ENCODE measurements around the gene PIKFYVE. TPM values are rescaled to one million over a fixed set of nuclear protein-coding genes. Genes with fewer than 3 reads are reported as not detected.
A peak's percentile ranks its signal among the peaks of the same experiment; 100 is the strongest.
"Not testable (repeated sequence)": the region's sequence is repeated elsewhere in the genome, so short reads cannot be mapped to it uniquely, and the experiment has no call there.

The PIKFYVE gene
- polyA plus RNA-seq, 1 donor = 16.7 TPM

DNA sequence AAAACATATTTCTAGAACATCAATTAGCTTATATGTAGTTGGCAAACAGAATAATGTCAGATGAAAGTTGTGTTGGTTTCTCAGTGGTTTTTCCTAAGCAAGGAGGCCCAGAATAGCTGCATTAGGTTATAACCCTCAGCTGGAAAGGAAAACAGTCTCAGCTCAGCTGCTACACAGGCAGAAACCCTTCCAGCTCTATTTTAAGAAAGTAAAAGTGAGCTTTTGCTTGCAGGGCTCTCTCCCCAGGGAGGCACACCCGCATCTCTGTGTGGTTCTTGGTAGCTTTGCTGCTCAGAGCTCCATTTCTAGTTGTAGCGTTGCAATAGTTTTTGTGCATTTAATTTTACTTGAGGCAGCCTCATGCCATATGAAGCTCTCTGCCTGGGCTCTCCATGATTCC lies 54.6 kb downstream of the PIKFYVE start:
- no peak for DNase-seq
- no peaks in the 10 kb centered on the region for H3K9me3 ChIP-seq (ENCODE audit: control insufficient read depth, low read depth, low read length)
- no peak overlapping the region for H3K27ac ChIP-seq (ENCODE audit: low read length)
- WGBS (ENCODE audit: insufficient coverage, low lambda C conversion rate) = no CpG with 5 or more reads among the region's 2 CpGs
- H3K36me3 ChIP-seq (ENCODE audit: control insufficient read depth, insufficient read depth, low read length) = peaks cover 41% of the 10 kb centered on the region
- no peaks in the 10 kb centered on the region for H3K4me1 ChIP-seq (ENCODE audit: control insufficient read depth, insufficient read depth, low read length)
- no peak overlapping the region for H3K4me3 ChIP-seq (ENCODE audit: low read length)
- no peaks in the 10 kb centered on the region for H3K27me3 ChIP-seq (ENCODE audit: control insufficient read depth, insufficient read depth, low read length)

DNA sequence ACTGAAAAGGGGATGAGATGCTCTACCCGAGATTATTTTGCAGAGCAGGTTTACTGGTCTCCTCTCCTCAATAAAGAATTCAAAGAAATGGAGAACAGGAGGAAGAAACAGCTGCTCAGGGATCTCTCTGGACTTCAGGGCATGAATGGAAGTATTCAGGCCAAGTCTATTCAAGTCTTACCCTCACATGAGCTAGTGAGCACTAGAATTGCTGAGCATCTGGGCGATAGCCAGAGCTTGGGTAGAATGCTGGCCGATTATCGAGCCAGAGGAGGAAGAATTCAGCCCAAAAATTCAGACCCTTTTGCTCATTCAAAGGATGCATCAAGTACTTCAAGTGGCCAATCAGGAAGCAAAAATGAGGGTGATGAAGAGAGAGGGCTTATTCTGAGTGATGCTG lies 60.0 kb downstream of the PIKFYVE start:
- H3K27ac ChIP-seq (ENCODE audit: low read length) = no peak overlapping the region
- H3K4me3 ChIP-seq (ENCODE audit: low read length) = no peak overlapping the region
- no peaks in the 10 kb centered on the region for H3K9me3 ChIP-seq (ENCODE audit: control insufficient read depth, low read depth, low read length)
- H3K36me3 ChIP-seq (ENCODE audit: control insufficient read depth, insufficient read depth, low read length) = peaks cover 50% of the 10 kb centered on the region
- H3K4me1 ChIP-seq (ENCODE audit: control insufficient read depth, insufficient read depth, low read length) = no peaks in the 10 kb centered on the region
- no peak for DNase-seq
- no peaks in the 10 kb centered on the region for H3K27me3 ChIP-seq (ENCODE audit: control insufficient read depth, insufficient read depth, low read length)
- WGBS (ENCODE audit: insufficient coverage, low lambda C conversion rate) = 100% methylated on average over 1 of the region's 4 CpGs

DNA sequence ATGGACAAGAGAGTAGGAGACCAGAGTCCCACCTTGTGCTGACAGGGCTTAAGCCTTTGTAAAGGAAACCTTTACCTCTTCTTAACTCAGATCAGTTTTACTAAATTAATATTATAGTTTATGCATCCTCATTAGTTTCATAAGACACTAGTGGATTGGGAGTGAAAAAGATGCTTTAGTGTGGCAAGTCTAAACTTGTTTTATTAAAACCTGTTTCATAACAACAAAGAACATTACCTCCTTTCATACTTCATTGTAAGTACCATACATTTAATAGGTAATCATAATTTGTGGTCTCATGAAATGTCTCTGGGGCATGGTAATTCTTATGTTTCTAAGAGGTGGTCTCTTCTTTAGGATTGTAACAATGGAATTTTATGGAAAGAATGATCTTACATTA lies 63.4 kb downstream of the PIKFYVE start:
- DNase-seq = no peak
- Histone ChIP-seq H3K4me3 (ENCODE audit: low read length) (no peak overlapping the region), H3K9me3 (ENCODE audit: control insufficient read depth, low read depth, low read length) (no peaks in the 10 kb centered on the region), H3K36me3 (ENCODE audit: control insufficient read depth, insufficient read depth, low read length) (peaks cover 55% of the 10 kb centered on the region), H3K27me3 (ENCODE audit: control insufficient read depth, insufficient read depth, low read length) (no peaks in the 10 kb centered on the region), H3K27ac (ENCODE audit: low read length) (no peak overlapping the region), H3K4me1 (ENCODE audit: control insufficient read depth, insufficient read depth, low read length) (peaks cover 6% of the 10 kb centered on the region)

DNA sequence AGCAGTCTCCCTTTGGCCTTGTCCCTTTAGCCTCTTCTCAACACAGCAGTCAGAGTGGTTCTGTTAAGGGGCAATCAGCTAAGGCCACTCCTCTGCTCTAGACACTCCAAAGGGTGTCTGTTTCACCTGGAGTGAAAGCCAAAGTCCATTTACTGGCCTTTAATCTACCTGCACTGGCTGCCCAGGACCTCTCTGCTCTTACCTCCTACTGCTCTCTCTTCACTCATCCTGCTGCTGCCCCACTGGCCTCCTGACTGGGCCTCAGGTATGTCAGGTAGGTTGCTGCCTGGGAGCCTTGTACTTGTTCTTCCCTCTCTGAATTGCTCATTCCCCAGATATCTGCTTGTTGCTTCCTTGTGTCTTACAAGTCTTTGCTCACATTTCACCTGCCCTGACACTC lies 68.2 kb downstream of the PIKFYVE start:
- peak; percentile 66 to 85 for DNase-seq
- peak overlapping the region; percentile 59 for H3K27ac ChIP-seq (ENCODE audit: low read length)
- H3K9me3 ChIP-seq (ENCODE audit: control insufficient read depth, low read depth, low read length) = no peaks in the 10 kb centered on the region
- H3K27me3 ChIP-seq (ENCODE audit: control insufficient read depth, insufficient read depth, low read length) = no peaks in the 10 kb centered on the region
- peaks cover 47% of the 10 kb centered on the region for H3K36me3 ChIP-seq (ENCODE audit: control insufficient read depth, insufficient read depth, low read length)
- H3K4me1 ChIP-seq (ENCODE audit: control insufficient read depth, insufficient read depth, low read length) = peaks cover 8% of the 10 kb centered on the region
- H3K4me3 ChIP-seq (ENCODE audit: low read length) = no peak overlapping the region

DNA sequence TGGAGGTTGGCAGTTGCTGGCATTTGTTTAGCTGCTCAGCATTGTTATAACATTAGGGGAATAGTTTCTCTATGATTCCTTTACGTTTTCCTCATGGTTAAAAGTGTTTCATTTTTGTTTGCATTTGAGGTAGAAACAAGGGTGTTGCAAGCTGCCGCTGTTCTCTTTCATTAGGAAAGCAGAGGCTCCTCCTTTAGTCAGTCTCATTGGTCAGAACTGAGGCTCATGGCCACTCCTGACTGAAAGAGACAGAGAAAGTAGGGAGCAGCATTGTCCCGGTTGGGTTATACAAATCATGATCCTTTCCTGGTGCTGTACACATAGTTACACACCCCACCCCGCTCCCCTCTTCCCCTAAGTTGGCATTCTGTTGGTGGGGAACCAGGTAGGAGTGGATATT lies 80.7 kb downstream of the PIKFYVE start:
- WGBS (ENCODE audit: insufficient coverage, low lambda C conversion rate) = no CpG with 5 or more reads among the region's 4 CpGs
- no peaks in the 10 kb centered on the region for H3K27me3 ChIP-seq (ENCODE audit: control insufficient read depth, insufficient read depth, low read length)
- H3K27ac ChIP-seq (ENCODE audit: low read length) = no peak overlapping the region
- H3K4me3 ChIP-seq (ENCODE audit: low read length) = no peak overlapping the region
- H3K4me1 ChIP-seq (ENCODE audit: control insufficient read depth, insufficient read depth, low read length) = no peaks in the 10 kb centered on the region
- H3K9me3 ChIP-seq (ENCODE audit: control insufficient read depth, low read depth, low read length) = no peaks in the 10 kb centered on the region
- no peak for DNase-seq
- H3K36me3 ChIP-seq (ENCODE audit: control insufficient read depth, insufficient read depth, low read length) = peaks cover 52% of the 10 kb centered on the region

DNA sequence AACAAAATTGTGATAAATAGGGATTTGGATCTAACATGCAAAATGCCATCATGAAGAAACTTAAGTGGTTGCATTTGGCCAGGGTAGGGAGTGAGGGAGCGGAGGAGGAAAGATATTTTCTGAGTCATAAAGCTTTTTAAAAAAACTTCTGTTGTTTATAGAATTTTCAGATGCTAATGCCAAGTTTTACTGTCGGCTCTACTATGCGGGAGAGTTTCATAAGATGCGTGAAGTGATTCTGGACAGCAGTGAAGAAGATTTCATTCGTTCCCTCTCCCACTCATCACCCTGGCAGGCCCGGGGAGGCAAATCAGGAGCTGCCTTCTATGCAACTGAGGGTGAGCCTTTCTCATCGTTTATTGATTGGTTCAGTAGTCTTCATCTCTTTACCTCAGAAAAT lies 84.6 kb downstream of the PIKFYVE start:
- Histone ChIP-seq H3K4me3 (ENCODE audit: low read length) (no peak overlapping the region), H3K9me3 (ENCODE audit: control insufficient read depth, low read depth, low read length) (no peaks in the 10 kb centered on the region), H3K27me3 (ENCODE audit: control insufficient read depth, insufficient read depth, low read length) (no peaks in the 10 kb centered on the region), H3K4me1 (ENCODE audit: control insufficient read depth, insufficient read depth, low read length) (peaks cover 11% of the 10 kb centered on the region), H3K27ac (ENCODE audit: low read length) (no peak overlapping the region), H3K36me3 (ENCODE audit: control insufficient read depth, insufficient read depth, low read length) (peaks cover 61% of the 10 kb centered on the region)
- no peak for DNase-seq
- WGBS (ENCODE audit: insufficient coverage, low lambda C conversion rate) = 94% methylated on average over 3 of the region's 7 CpGs

DNA sequence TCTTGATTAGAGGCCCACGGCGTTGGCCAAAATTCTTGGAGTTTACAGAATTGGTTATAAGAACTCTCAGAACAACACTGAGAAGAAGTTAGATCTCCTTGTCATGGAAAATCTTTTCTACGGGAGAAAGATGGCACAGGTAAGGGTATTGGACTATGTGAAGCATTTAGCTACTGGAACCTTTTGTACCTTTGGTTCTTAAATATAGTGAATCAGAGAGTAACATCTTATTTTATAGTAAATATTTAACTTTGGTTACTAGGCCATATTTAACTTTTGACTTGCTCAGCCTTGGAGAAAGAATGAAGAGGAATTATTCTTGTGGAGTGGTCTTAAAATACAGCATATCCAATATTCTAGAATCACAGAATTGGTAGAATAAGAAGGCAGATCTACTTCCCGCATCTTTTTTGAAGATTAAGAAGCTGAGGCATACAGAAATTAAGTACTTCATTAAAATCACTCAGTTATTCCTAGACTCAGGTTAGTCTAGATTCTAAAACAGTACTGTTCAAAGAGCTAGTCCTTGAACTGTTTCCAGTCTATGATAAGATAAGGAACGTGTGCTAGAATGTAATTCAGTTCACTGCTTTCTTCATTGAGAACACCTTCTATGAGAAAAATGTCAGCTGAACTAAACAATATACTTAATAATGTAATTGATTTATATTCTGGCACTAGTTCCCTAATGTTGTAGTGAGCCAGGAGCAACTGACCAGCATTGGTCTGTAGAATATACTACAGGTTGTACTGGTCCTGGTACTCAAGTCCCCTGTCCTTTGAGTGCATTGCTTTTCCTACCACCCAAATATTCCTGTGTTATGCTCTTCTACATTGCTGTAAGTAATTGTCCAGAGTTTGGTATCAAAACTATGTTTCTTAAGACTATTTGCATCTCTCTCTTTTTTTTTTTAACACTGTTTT lies 86.9 kb downstream of the PIKFYVE start:
- H3K4me3 ChIP-seq (ENCODE audit: low read length) = no peak overlapping the region
- H3K36me3 ChIP-seq (ENCODE audit: control insufficient read depth, insufficient read depth, low read length) = peaks cover 53% of the 10 kb centered on the region

DNA sequence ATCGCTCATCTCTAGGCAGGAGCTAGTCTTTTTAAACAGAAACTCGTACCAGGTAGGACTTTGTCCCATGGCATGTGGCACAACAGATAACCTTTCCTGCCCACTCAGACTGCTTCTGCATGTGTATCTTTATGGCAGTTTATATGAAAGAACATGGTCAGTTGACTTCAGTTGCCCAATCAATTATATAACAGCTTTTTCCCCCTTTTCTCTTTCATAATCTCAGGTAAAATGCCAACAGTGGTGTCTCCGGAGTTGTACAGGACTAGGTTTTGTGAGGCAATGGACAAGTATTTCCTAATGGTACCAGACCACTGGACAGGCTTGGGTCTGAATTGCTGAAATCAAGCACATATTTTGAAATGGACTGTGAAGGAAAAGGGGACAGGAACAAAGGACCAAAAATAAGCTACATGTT lies 88.9 kb downstream of the PIKFYVE start:
- H3K27ac ChIP-seq (ENCODE audit: low read length) = peak overlapping the region; percentile 71
- peaks cover 5% of the 10 kb centered on the region for H3K9me3 ChIP-seq (ENCODE audit: control insufficient read depth, low read depth, low read length)
- no CpG with 5 or more reads among the region's 3 CpGs for WGBS (ENCODE audit: insufficient coverage, low lambda C conversion rate)
- H3K4me1 ChIP-seq (ENCODE audit: control insufficient read depth, insufficient read depth, low read length) = peaks cover 11% of the 10 kb centered on the region
- no peaks in the 10 kb centered on the region for H3K27me3 ChIP-seq (ENCODE audit: control insufficient read depth, insufficient read depth, low read length)
- peak; percentile 79 to 86 for DNase-seq
- no peak overlapping the region for H3K4me3 ChIP-seq (ENCODE audit: low read length)
- H3K36me3 ChIP-seq (ENCODE audit: control insufficient read depth, insufficient read depth, low read length) = peaks cover 46% of the 10 kb centered on the region

More for the DNA sequence above, 86.9 kb downstream of the PIKFYVE start:
- Histone ChIP-seq H3K27ac (ENCODE audit: low read length) (peak overlapping the region; percentile 44), H3K4me1 (ENCODE audit: control insufficient read depth, insufficient read depth, low read length) (peaks cover 11% of the 10 kb centered on the region), H3K27me3 (ENCODE audit: control insufficient read depth, insufficient read depth, low read length) (no peaks in the 10 kb centered on the region), H3K9me3 (ENCODE audit: control insufficient read depth, low read depth, low read length) (no peaks in the 10 kb centered on the region)
- peak in 1 of 2 donors; percentile 13 for DNase-seq
- WGBS (ENCODE audit: insufficient coverage, low lambda C conversion rate) = 100% methylated on average over 1 of the region's 5 CpGs

DNA sequence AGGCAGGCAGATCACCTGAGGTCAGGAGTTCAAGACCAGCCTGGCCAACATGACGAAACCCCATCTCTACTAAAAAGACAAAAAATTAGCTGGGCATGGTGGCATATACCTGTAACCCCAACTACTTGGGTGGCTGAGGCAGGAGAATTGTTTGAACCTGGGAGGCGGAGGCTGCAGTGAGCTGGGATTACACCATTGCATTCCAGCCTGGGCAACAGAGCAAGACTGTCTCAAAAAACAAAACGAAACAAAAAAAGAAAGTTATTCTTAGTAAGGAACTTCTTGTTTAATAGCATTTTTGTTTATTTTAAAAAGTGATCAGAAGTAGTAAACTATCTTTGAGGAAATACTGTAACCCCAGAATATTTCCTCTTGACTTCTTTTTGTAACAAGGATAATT lies 90.4 kb downstream of the PIKFYVE start:
- H3K27me3 ChIP-seq (ENCODE audit: control insufficient read depth, insufficient read depth, low read length); H3K27ac ChIP-seq (ENCODE audit: low read length); H3K4me3 ChIP-seq (ENCODE audit: low read length); DNase-seq: not testable (repeated sequence)
- Histone ChIP-seq H3K9me3 (ENCODE audit: control insufficient read depth, low read depth, low read length) (peaks cover 13% of the 10 kb centered on the region), H3K36me3 (ENCODE audit: control insufficient read depth, insufficient read depth, low read length) (peaks cover 37% of the 10 kb centered on the region), H3K4me1 (ENCODE audit: control insufficient read depth, insufficient read depth, low read length) (peaks cover 11% of the 10 kb centered on the region)
- WGBS (ENCODE audit: insufficient coverage, low lambda C conversion rate) = 92% methylated on average over 1 of the region's 3 CpGs

DNA sequence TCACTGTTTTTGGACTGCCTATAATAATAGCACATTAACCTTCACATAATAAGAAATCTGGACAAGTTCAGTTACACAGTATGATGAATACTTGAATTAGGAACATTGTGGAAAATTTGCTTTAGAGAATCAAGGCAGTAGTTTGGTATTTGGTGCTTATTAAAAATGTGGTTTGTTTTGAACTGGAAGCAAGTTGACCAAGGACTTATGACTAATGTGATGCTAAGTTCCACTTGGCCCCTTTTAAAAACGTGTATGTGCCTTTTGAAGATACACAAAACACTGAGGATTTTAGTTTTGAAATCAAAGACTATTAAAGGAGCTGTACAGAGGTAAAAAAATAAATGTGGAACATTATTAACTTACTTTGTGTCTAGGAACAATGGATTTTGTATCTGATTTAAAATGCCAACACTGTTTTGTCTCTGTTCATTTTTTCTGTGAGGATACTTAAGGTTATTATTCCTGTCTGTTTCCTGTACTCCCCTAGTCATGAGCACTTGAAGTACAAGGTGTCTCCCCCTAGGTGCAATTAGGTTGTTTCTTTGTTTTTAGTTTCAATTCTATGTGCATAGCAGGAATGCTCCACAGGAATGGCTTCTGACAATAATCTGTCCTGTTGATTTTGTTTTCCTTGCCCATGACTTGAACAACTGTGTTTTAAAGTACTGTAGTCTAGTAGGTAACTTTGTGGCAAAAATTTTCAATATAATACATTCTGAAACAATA lies 91.0 kb downstream of the PIKFYVE start:
- peaks cover 13% of the 10 kb centered on the region for H3K9me3 ChIP-seq (ENCODE audit: control insufficient read depth, low read depth, low read length)
- H3K27ac ChIP-seq (ENCODE audit: low read length) = no peak overlapping the region
- no peaks in the 10 kb centered on the region for H3K27me3 ChIP-seq (ENCODE audit: control insufficient read depth, insufficient read depth, low read length)
- peak in 1 of 2 donors; percentile 14 for DNase-seq
- peaks cover 11% of the 10 kb centered on the region for H3K4me1 ChIP-seq (ENCODE audit: control insufficient read depth, insufficient read depth, low read length)
- no CpG with 5 or more reads among the region's 1 CpG for WGBS (ENCODE audit: insufficient coverage, low lambda C conversion rate)
- H3K4me3 ChIP-seq (ENCODE audit: low read length) = no peak overlapping the region
- H3K36me3 ChIP-seq (ENCODE audit: control insufficient read depth, insufficient read depth, low read length) = peaks cover 31% of the 10 kb centered on the region

All from large intestine (tissue), 3 donors.